Activated CD4-positive, alpha-beta T cell treated with anti-CD3 and anti-CD28 coated beads, Interleukin-2, amount 50 U/mL, for 48 hours (primary cell): ENCODE measurements around the gene SLC2A13.

ENCODE experiments used
- DNase-seq, 2 experiments: peaks; one replicate each; pipeline ENCODE4 v3.0.0-alpha.2; 2020

Gene SLC2A13

DNA sequence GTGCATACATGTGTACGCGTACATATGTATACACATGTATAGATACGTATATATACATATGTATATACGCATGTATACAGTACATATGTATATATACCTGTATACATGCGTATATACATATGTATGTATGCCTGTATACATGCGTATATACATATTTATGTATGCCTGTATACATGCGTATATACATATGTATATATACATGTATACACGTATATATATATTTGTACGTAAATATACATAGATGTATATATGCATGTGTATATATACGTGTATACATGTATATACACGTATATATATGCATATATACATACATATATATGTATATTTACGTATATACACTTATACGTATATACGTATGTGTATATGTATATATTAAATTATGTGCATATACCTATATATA, 392.3 kb downstream of the SLC2A13 start:
- DNase-seq: no peak

DNA sequence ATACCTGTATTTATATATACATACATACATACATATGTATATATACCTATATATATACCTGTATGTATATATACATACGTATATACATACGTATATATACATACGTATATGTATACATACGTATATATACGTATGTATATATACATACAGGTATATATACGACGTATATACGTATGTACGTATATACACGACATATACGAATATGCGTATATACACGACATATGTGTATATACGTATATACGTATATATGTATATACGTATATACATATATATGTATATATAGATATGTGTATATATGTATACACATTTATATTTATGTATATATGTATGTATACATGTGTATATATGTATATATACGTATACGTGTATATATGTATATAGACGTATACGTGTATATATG, 393.5 kb downstream of the SLC2A13 start:
- no peak for DNase-seq
